Type B pancreatic cell (in vitro differentiated cells): ENCODE results near the gene KMO. TPM values are rescaled to one million over a fixed set of nuclear protein-coding genes. Genes with fewer than 3 reads are reported as not detected.

ENCODE experiments used
- DNase-seq: peaks from one replicate; pipeline ENCODE4 v3.0.0; 2021; ENCODE audit warnings: mixed read lengths; ENCODE audit not compliant: unreplicated experiment; ENCODE audit errors: extremely low spot score
- H3K27ac Mint-ChIP-seq: 2 replicates; pipeline ENCODE4 v1.8.0; 2021; ENCODE audit warnings: mild to moderate bottlenecking, mixed read lengths
- H3K27me3 Mint-ChIP-seq: 2 replicates; pipeline ENCODE4 v1.8.0; 2021; ENCODE audit warnings: mixed read lengths
- H3K36me3 Mint-ChIP-seq: 2 replicates; pipeline ENCODE4 v1.8.0; 2021; ENCODE audit warnings: mixed read lengths
- H3K4me1 Mint-ChIP-seq: one replicate; pipeline ENCODE4 v1.8.0; 2021; ENCODE audit warnings: mixed read lengths; ENCODE audit not compliant: unreplicated experiment
- H3K4me3 Mint-ChIP-seq: 2 replicates; pipeline ENCODE4 v1.8.0; 2021; ENCODE audit warnings: mild to moderate bottlenecking, mixed read lengths
- H3K9me3 Mint-ChIP-seq: 2 replicates; pipeline ENCODE4 v1.8.0; 2021; ENCODE audit warnings: mixed read lengths
- total RNA-seq: library from RNA; stranded (reverse); gene quantifications from 2 replicates; pipeline ENCODE4 v1.2.1, GENCODE V29; 2021; ENCODE audit warnings: low replicate concordance
- TF ChIP-seq, protein P1 (sequence below): fragments of 200-600 bp; sonication (generic); conservative IDR thresholded peaks from 2 replicates; pipeline ENCODE4 v1.5.0; 2021; ENCODE audit warnings: antibody characterized with exemption, mild to moderate bottlenecking

The KMO gene
- total RNA-seq, 1 donor from 2014 or later, result 1.1 TPM

DNA sequence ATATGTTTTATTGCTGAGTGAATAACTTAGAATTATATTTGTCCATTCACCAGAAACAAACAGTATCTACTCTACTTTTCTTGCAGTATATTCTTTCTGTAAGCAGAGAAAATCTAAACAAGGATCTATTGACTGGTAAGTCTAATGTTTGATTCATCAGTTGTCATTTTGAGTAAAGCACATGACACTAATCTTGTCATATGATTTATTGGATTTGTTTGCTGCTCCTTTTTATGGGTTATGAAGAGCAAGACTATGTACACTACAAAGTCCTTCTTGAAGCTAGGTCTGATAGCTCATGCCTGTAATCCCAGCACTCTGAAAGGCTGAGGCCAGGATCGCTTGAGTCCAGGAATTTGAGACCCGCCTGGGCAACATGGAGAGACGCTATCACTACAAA is 23.3 kb downstream of the KMO start:
- no peak for DNase-seq
- no peaks in the 10 kb centered on the region for H3K27me3 Mint-ChIP-seq
- H3K4me1 Mint-ChIP-seq, result no peaks in the 10 kb centered on the region
- H3K36me3 Mint-ChIP-seq, result no peaks in the 10 kb centered on the region
- no peaks in the 10 kb centered on the region for H3K9me3 Mint-ChIP-seq
- no peak overlapping the region for H3K27ac Mint-ChIP-seq
- no peak overlapping the region for H3K4me3 Mint-ChIP-seq
- TF ChIP-seq, protein P1, sequence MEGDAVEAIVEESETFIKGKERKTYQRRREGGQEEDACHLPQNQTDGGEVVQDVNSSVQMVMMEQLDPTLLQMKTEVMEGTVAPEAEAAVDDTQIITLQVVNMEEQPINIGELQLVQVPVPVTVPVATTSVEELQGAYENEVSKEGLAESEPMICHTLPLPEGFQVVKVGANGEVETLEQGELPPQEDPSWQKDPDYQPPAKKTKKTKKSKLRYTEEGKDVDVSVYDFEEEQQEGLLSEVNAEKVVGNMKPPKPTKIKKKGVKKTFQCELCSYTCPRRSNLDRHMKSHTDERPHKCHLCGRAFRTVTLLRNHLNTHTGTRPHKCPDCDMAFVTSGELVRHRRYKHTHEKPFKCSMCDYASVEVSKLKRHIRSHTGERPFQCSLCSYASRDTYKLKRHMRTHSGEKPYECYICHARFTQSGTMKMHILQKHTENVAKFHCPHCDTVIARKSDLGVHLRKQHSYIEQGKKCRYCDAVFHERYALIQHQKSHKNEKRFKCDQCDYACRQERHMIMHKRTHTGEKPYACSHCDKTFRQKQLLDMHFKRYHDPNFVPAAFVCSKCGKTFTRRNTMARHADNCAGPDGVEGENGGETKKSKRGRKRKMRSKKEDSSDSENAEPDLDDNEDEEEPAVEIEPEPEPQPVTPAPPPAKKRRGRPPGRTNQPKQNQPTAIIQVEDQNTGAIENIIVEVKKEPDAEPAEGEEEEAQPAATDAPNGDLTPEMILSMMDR, result no peak

DNA sequence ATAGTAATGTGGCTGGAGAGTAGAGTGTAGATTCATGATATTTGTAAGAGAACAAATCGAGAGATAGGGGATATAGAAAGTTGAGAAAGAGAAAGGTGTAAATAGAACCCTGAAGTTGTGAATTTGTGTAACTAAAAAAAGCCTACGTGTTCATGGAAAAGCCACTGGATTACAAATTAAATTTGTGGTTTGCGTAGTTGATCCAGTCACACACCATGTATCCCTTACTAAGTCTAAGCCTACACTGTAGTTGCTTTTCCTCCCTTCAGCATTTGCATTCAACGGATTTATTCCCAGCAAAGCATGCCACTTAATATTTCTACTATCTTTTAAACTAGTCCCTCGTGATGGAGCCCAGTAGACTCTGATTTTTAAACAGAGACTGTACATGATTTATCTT is 24.9 kb downstream of the KMO start:
- no peaks in the 10 kb centered on the region for H3K4me1 Mint-ChIP-seq
- no peak overlapping the region for H3K4me3 Mint-ChIP-seq
- H3K27ac Mint-ChIP-seq, result no peak overlapping the region
- H3K9me3 Mint-ChIP-seq, result no peaks in the 10 kb centered on the region
- H3K36me3 Mint-ChIP-seq, result no peaks in the 10 kb centered on the region
- no peak for DNase-seq
- no peaks in the 10 kb centered on the region for H3K27me3 Mint-ChIP-seq
- TF ChIP-seq, protein P1, result no peak

DNA sequence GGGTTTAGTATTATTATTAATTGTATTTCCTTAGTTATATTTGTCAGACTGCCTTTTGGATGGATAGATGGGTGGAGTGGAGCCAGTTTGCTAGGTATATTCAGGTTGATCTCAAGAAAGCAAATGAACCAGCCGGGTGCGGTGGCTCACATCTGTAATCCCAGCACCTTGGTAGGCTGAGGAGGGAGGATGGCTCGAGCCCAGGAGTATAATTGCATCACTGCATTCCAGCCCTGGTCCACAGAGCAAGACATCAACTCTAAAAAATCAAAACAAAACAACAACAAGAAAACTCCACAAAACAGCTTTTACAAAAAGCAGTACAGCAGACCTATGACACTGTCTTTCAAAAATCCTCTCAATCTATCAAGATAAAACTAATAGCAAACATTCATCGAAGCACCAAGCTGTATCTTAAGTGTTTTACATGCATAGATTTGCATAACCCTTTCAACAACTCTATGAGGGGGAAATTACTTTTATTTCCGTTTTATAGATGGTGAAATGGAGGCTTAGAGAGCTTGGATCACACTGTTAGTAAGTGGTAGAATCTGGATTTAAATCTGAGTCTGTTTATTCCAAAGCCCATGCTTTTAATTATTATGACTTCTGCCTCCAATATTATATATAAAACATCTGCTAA is 25.5 kb downstream of the KMO start:
- no peak overlapping the region for H3K27ac Mint-ChIP-seq
- H3K4me1 Mint-ChIP-seq, result no peaks in the 10 kb centered on the region
- H3K9me3 Mint-ChIP-seq, result no peaks in the 10 kb centered on the region
- no peak for DNase-seq
- no peaks in the 10 kb centered on the region for H3K36me3 Mint-ChIP-seq
- TF ChIP-seq, protein P1, result no peak
- H3K4me3 Mint-ChIP-seq, result no peak overlapping the region
- H3K27me3 Mint-ChIP-seq, result no peaks in the 10 kb centered on the region

DNA sequence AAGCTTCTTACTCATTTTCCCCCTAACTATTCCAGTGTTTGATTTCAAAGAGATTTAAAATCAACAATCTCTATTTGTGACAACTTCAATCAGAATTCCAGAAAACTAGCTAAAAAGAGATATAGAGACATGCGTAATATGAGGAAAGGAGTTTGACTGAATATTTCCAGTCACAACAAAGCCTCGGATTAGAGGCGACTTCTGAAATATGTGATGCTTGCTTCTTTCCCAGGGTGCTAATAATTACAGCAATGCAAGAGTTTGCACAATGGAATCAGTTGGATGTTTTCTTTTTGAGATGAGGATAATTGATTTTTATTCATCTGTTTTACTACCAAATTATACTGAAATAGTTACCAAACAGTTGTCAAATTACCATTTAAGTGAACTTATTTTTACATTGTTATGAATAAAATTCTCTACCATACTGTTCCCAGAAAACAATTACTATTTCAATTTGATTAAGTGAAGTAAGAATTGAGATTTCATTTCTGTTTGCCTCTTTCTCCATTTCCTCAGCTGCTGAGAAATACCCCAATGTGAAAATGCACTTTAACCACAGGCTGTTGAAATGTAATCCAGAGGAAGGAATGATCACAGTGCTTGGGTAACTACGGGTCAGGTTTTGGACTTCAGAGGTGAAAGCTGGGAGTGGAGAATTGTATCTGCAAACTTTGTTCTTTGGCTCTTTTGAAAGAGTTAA is 28.1 kb downstream of the KMO start:
- no peaks in the 10 kb centered on the region for H3K4me1 Mint-ChIP-seq
- H3K9me3 Mint-ChIP-seq, result no peaks in the 10 kb centered on the region
- H3K36me3 Mint-ChIP-seq, result no peaks in the 10 kb centered on the region
- H3K27me3 Mint-ChIP-seq, result no peaks in the 10 kb centered on the region
- TF ChIP-seq, protein P1, result no peak
- H3K4me3 Mint-ChIP-seq, result no peak overlapping the region
- no peak for DNase-seq
- no peak overlapping the region for H3K27ac Mint-ChIP-seq

DNA sequence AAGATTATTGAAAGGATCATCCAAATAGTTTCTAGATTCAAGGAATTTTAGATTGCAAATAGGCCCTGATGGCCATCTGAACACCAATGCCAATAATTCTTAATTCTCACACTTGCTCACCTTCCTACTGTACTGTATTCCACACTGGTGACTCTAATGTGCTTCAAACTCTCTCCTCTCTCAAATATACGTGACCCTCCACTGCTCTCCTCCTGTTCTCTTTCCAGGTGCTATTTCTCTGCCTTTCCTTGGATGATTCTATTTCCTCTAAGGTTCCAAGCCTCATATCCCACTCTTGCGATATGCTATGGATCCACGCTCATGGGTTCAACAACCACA is 28.6 kb downstream of the KMO start:
- H3K9me3 Mint-ChIP-seq, result no peaks in the 10 kb centered on the region

More for the DNA sequence above, 28.6 kb downstream of the KMO start:
- TF ChIP-seq, protein P1, result no peak
- Mint-ChIP-seq H3K4me1 (no peaks in the 10 kb centered on the region), H3K4me3 (no peak overlapping the region), H3K27ac (no peak overlapping the region), H3K36me3 (no peaks in the 10 kb centered on the region), H3K27me3 (no peaks in the 10 kb centered on the region)
- DNase-seq, result no peak
